WTC11 (cell line): Measurements from ENCODE around the gene SMARCC2.

ENCODE experiments used
- GABPB1 ChIP-seq: sonication (generic); formaldehyde crosslinking; IDR thresholded peaks from 2 replicates; pipeline ENCODE4 v1.8.1; 2023; ENCODE audit warnings: mild to moderate bottlenecking, missing genetic modification reagents
- NFE2L1 ChIP-seq: sonication (generic); formaldehyde crosslinking; IDR thresholded peaks from 2 replicates; pipeline ENCODE4 v1.8.1; 2023; ENCODE audit warnings: missing genetic modification reagents
- NR3C1 ChIP-seq: sonication (generic); formaldehyde crosslinking; conservative IDR thresholded peaks from 2 replicates; pipeline ENCODE4 v1.8.1; 2023; ENCODE audit warnings: low read depth, mild to moderate bottlenecking, missing genetic modification reagents
- TCF7 ChIP-seq: sonication (generic); formaldehyde crosslinking; IDR thresholded peaks from 2 replicates; pipeline ENCODE4 v1.8.0; 2022; ENCODE audit warnings: mild to moderate bottlenecking, low read depth, missing genetic modification reagents, moderate library complexity
- TP53 ChIP-seq: sonication (generic); formaldehyde crosslinking; IDR thresholded peaks from 2 replicates; pipeline ENCODE4 v1.8.1; 2023; ENCODE audit warnings: mild to moderate bottlenecking, missing genetic modification reagents
- TF ChIP-seq, protein P1 (sequence below): sonication (generic); formaldehyde crosslinking; IDR thresholded peaks from 2 replicates; pipeline ENCODE4 v1.8.1; 2022; ENCODE audit warnings: missing genetic modification reagents, borderline replicate concordance
- TF ChIP-seq, protein P2 (sequence below): sonication (generic); formaldehyde crosslinking; IDR thresholded peaks from 2 replicates; pipeline ENCODE4 v1.8.1; 2023; ENCODE audit warnings: mild to moderate bottlenecking, missing genetic modification reagents, moderate library complexity
- TF ChIP-seq, protein P3 (sequence below): fragments of 200-600 bp; IDR thresholded peaks from 2 replicates; pipeline ENCODE4 v1.8.0; 2022; ENCODE audit warnings: antibody characterized with exemption

DNA sequence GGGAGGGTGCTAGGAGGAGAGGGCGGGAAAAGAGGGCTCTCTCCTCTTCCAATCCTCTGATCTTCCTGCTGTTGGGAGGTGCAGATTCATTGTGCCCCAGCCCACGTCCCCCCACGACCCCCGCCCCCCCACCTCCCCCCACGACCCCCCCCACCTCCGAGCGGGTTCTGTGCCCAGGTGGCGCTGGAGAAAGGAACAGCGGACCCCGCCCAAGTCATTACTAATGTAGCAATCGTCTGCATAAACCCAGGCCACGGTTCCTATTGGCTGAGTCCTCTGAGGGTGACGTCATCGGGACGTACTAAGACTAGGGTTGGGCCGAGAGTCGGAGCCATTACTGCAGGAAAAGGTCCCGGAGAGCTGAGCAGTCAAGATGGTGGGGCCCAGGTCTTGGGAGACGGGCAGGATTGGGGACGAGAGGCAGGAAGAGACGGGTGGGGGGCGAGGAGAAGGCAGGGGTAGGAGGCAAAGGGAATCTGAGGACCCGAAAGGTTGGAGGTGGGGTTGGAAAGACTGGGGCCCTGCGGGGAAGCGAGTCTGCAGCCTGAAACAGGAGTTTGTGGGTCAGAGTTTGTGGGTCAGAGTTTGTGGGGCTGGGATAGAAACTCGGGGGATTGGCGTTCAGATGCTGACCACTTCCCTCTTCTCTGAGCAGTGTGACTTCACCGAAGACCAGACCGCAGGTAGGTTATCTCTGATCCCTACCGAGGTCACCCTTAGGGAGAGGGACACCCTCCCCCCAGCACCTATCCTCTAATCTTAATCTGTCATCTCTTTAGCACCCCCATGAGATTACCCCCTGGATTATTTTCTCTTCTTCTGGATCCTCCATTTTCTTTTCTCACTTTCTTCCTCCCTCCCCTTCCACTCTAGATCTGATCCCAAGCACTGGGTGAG, 31.0 kb downstream of the SMARCC2 start, which contains the start of gene MYL6:
- TF ChIP-seq, protein P1, sequence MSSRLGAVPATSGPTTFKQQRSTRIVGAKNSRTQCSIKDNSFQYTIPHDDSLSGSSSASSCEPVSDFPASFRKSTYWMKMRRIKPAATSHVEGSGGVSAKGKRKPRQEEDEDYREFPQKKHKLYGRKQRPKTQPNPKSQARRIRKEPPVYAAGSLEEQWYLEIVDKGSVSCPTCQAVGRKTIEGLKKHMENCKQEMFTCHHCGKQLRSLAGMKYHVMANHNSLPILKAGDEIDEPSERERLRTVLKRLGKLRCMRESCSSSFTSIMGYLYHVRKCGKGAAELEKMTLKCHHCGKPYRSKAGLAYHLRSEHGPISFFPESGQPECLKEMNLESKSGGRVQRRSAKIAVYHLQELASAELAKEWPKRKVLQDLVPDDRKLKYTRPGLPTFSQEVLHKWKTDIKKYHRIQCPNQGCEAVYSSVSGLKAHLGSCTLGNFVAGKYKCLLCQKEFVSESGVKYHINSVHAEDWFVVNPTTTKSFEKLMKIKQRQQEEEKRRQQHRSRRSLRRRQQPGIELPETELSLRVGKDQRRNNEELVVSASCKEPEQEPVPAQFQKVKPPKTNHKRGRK (CRISPR knock-in tag), result no peak
- TF ChIP-seq, protein P2, sequence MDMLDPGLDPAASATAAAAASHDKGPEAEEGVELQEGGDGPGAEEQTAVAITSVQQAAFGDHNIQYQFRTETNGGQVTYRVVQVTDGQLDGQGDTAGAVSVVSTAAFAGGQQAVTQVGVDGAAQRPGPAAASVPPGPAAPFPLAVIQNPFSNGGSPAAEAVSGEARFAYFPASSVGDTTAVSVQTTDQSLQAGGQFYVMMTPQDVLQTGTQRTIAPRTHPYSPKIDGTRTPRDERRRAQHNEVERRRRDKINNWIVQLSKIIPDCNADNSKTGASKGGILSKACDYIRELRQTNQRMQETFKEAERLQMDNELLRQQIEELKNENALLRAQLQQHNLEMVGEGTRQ (CRISPR knock-in tag), result no peak
- TF ChIP-seq NR3C1 (CRISPR knock-in tag) (no peak), TCF7 (CRISPR knock-in tag) (no peak), TP53 (CRISPR knock-in tag) (no peak), GABPB1 (peak; percentile 30; the same call in 1 of the 2 replicates), NFE2L1 (CRISPR knock-in tag) (peak; percentile 89)
- TF ChIP-seq, protein P3, sequence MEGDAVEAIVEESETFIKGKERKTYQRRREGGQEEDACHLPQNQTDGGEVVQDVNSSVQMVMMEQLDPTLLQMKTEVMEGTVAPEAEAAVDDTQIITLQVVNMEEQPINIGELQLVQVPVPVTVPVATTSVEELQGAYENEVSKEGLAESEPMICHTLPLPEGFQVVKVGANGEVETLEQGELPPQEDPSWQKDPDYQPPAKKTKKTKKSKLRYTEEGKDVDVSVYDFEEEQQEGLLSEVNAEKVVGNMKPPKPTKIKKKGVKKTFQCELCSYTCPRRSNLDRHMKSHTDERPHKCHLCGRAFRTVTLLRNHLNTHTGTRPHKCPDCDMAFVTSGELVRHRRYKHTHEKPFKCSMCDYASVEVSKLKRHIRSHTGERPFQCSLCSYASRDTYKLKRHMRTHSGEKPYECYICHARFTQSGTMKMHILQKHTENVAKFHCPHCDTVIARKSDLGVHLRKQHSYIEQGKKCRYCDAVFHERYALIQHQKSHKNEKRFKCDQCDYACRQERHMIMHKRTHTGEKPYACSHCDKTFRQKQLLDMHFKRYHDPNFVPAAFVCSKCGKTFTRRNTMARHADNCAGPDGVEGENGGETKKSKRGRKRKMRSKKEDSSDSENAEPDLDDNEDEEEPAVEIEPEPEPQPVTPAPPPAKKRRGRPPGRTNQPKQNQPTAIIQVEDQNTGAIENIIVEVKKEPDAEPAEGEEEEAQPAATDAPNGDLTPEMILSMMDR, result no peak; the same call in 1 of the 2 replicates
